ENCODE measurements around the gene DRD4.

The DRD4 gene

DNA sequence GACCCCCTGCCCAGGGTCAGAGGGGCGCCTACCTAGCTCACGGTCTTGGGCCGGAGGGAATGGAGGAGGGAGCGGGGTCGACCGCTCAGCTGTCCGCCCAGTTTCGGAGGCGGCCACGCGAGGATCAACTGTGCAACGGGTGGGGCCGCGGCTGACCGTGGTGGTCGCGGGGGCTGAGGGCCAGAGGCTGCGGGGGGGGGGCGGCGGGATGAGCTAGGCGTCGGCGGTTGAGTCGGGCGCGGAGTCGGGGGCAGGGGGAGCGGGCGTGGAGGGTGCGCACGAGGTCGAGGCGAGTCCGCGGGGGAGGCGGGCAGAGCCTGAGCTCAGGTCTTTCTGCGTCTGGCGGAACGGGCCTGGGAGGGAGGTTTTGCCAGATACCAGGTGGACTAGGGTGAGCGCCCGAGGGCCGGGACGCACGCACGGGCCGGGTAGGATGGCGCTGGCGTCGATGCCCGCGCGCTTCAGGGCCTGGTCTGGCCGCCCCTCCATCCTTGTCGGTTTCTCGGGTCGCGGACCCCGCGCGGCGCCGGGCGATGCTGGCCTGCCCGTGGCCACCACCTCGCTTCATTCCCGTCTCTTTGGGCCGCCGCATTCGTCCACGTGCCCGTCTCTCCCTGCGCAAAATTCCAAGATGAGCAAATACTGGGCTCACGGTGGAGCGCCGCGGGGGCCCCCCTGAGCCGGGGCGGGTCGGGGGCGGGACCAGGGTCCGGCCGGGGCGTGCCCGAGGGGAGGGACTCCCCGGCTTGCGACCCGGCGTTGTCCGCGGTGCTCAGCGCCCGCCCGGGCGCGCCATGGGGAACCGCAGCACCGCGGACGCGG, at the start of gene DRD4:
Gene DRD4 (plus strand): TSS at position 759 of the 822 bp plus-strand sequence. CDS start 36 bp downstream, at position 795.
- TF ChIP-seq GATA2 (IDR thresholded peaks at IDR 0.05; ENCODE audit: low read depth, low read length) (no peak), GATA3 (IDR thresholded peaks at IDR 0.05; ENCODE audit: low read depth, low read length) (no peak)

DNA sequence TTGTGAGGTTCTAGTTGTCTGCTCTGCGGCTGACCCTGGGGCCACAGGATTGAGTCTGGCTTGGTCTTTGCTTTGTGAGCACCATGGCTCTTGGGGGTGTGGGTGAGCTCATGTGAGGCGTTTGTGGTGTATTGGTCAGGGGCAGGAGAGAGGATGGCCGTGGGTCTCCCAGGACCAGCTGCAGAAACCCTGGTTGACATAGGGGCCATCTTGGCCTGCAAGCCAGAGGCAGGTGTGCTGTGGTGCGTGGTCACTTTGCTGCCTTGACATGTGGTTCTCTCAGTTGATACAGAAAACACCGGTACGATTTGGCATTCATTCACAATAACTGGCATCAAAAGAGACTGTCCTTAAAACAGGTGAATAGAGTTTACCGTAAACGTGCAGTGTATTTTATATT, 49.5 kb upstream of the DRD4 start:
- TF ChIP-seq GATA3 (IDR thresholded peaks at IDR 0.05; ENCODE audit: low read depth, low read length) (no peak), GATA2 (IDR thresholded peaks at IDR 0.05; ENCODE audit: low read depth, low read length) (no peak)

DNA sequence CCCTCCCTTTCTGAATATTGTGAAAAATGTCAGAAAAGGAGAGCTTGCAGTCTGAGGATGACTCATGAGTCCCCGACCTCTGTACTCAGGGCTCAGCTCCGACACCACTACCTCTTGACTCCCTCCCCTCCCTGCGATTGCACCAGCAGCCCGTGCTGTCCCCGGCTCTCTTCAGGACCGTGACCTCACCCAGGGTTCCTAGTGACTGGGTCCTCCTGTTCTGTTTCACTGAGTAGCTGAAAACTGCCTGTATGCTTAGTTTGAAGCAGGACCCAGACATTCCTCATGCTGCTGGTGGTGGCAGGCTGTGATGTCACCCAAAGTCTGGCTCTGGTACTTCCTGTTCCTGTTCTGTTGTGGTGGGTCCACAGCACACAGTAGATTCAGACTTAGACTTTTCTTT, 49.1 kb upstream of the DRD4 start:
- no peak for TF ChIP-seq GATA3 (IDR thresholded peaks at IDR 0.05; ENCODE audit: low read depth, low read length)

DNA sequence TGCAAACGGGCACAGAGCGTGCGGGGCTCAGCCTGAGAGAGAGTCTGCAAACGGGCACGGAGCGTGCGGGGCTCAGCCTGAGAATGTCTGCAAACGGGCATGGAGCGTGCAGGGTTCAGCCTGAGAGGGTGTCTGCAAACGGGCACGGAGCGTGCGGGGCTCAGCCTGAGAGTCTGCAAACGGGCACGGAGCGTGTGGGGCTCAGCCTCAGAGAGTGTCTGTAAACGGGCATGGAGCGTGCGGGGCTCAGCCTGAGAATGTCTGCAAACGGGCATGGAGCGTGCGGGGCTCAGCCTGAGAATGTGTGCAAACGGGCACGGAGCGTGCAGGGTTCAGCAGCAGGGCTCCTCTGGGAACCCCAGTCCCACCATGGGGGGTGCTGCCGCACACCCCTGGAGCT, 47.3 kb upstream of the DRD4 start:
- TF ChIP-seq GATA3 (IDR thresholded peaks at IDR 0.05; ENCODE audit: low read depth, low read length): no peak
- TF ChIP-seq GATA2 (IDR thresholded peaks at IDR 0.05; ENCODE audit: low read depth, low read length): no peak

DNA sequence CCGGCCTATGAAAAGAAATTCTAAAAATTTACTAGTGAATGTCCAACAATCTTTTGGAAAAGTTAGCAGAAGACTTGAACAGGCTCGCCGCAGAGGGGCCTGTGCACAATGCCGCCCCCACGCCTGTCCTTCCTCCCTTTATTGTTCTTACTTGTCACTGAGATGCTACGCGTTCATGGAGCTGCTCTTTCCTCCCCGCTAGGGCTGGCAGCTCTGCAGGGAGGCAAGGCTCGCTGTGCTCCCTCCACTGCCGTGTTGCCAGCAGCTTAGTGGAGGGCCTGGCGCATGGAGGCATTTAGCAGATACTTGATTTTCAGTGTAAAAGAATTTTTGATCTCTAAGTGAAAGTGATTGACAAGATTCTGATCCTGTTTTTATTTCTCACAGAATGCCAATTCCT, 46.1 kb upstream of the DRD4 start:
- no peak for TF ChIP-seq GATA3 (IDR thresholded peaks at IDR 0.05; ENCODE audit: low read depth, low read length)
- TF ChIP-seq GATA2 (IDR thresholded peaks at IDR 0.05; ENCODE audit: low read depth, low read length): no peak

DNA sequence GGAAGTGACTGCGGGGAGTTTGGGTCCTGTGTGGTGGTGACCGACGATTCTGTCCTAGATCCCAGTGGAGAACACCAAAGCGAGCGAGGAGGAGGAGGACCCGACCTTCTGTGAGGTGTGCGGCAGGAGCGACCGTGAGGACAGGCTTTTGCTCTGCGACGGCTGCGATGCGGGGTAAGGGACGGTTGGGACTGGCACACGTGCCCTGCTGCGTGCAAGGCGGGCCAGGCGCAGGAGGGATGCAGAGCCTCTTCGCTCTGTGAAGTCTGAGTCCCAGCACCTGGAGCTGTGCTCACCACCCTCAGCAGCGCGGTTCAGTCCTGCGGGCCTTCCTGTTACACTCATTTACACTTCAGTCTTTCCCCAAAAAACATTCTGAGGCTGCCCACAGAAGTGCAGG, 44.6 kb upstream of the DRD4 start:
- no peak for TF ChIP-seq GATA3 (IDR thresholded peaks at IDR 0.05; ENCODE audit: low read depth, low read length)
- TF ChIP-seq GATA2 (IDR thresholded peaks at IDR 0.05; ENCODE audit: low read depth, low read length): no peak

DNA sequence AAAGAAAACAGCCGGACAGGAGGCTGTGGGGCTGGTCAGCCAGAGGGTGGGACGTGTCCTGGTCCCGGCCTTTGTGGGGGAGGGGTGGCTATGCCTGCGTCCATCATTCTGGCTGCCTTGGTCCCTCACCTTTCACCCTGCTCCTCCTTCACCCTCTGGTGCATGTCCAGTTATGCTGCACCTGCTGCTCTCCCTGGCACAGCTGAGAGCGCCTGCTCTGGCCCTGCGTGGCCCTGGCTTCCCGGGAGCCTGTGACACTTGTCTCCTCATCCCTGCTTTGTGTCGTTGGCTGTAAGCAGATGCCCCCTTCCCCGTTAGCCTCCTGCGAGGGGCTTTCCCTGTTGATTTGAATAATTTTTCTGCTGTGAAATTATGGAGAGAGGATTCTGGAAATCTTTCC, 44.2 kb upstream of the DRD4 start:
- TF ChIP-seq GATA2 (IDR thresholded peaks at IDR 0.05; ENCODE audit: low read depth, low read length) (no peak), GATA3 (IDR thresholded peaks at IDR 0.05; ENCODE audit: low read depth, low read length) (no peak)

DNA sequence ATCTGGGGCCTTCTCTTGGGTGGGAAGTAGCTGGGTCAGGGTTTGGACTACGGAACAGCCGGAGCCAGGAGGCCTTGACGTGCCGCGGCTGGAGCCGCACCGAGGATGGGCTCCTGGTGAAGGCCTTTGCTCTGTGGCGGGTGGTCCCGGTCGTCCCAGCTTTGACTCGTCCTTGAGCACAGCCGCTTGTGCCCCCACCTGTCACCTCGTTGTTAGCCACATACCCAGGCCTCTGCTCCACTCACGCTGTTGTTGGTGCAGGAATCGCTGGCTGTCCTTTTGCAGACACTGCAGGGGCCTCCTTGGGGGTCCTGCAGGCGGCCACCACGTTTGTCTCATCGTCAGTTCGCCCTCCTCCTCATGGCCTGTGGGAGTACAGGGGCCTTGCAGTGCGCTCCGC, 43.7 kb upstream of the DRD4 start:
- no peak for TF ChIP-seq GATA3 (IDR thresholded peaks at IDR 0.05; ENCODE audit: low read depth, low read length)

DNA sequence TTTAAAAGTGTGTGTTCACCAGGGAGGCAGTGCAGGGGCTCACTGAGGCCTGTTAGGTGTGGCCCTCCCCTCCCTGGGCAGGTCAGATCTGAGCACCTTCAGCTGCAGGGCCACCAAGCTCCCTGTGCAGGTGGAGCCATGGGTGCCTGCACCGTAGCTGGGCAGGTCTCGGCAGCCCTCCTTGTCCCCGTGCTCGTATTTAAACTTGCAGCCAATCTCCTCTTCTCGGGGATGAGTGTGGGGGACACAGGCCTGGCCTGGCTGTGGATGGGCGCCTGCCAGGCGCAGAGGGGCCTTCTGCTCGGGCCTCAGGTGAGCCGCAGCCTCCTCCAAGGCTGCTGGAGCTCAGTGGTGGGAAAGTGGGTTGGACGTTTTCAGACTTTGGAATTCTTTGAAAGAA, 41.7 kb upstream of the DRD4 start:
- TF ChIP-seq GATA3 (IDR thresholded peaks at IDR 0.05; ENCODE audit: low read depth, low read length): no peak
- TF ChIP-seq GATA2 (IDR thresholded peaks at IDR 0.05; ENCODE audit: low read depth, low read length): no peak

DNA sequence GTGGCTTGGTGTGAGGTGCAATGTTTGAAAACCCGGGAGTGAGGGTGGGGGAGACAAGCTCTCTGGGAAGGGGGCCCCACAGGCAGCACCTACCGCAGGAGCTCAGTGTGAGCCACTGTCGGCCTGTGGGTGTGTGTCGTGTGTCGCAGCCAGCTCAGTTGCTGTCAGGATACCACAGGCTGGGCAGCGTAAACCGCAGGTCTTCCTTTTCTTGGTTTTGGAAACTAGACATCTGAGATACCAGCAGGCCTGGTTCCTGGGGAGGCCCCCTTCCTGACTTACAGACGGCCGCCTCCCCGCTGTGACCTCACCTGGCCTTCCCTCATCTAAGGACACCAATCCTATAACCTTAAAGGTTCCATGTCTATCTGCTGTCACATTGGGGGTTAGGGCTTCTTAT, 40.7 kb upstream of the DRD4 start:
- TF ChIP-seq GATA3 (IDR thresholded peaks at IDR 0.05; ENCODE audit: low read depth, low read length) (no peak), GATA2 (IDR thresholded peaks at IDR 0.05; ENCODE audit: low read depth, low read length) (no peak)

DNA sequence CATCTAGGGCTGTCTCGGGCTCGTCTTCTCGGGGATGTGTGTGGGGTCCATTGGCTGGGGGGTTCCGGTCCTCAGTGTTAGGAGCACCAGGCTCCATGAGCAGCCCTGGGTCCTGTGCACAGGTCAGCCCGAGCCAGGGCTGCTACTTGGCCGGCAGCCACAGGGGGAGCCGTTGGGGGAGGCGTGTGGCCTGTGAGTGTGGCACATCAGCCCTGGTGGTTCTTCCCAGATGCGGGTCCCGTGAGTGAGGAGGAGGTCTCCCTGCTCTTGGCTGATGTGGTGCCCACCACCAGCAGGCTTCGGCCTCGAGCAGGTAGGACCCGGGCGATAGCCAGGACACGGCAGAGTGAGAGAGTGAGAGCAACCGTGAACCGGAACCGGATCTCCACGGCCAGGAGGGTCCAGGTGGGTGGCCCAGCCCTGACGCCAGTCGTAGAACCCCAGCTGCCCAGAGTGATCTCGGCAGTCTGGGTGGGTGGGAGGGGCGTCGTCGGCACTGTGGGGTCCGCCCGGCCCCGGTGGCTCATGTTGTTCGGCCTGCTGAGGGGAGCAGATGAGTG, 39.8 kb upstream of the DRD4 start:
- no peak for TF ChIP-seq GATA3 (IDR thresholded peaks at IDR 0.05; ENCODE audit: low read depth, low read length)
- TF ChIP-seq GATA2 (IDR thresholded peaks at IDR 0.05; ENCODE audit: low read depth, low read length): no peak

DNA sequence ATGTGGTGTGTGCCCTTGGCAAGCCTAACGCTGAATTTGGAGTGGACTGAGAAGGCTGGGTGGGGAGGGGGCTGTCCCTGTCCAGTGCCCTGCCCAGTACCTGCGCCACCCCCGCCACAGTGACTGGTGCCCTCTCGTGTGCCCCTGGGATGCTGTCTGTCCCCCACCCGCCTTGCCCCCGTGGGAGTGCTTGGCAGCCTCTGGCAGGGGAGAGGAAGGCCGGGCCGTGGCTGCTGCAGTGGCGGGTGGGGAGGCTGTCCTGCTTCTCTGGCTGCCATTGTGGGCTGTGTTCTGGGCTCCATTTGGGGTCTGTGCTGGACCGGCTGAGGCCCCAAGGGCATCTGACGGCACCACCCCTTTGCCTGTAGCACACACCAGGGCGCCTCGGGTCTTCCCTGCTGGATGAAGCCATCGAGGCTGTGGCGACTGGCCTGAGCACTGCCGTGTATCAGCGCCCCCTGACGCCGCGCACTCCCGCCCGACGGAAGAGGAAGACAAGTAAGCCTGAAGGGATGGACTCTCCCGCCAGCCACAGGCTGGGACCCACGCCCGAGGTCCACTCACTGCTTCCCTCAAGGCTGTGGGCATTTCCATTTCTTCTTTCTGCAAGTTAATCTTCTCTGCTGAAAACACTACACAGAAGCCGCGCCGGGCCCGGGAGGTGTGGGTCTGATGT, 38.9 kb upstream of the DRD4 start:
- TF ChIP-seq GATA3 (IDR thresholded peaks at IDR 0.05; ENCODE audit: low read depth, low read length) (no peak), GATA2 (IDR thresholded peaks at IDR 0.05; ENCODE audit: low read depth, low read length) (no peak)

DNA sequence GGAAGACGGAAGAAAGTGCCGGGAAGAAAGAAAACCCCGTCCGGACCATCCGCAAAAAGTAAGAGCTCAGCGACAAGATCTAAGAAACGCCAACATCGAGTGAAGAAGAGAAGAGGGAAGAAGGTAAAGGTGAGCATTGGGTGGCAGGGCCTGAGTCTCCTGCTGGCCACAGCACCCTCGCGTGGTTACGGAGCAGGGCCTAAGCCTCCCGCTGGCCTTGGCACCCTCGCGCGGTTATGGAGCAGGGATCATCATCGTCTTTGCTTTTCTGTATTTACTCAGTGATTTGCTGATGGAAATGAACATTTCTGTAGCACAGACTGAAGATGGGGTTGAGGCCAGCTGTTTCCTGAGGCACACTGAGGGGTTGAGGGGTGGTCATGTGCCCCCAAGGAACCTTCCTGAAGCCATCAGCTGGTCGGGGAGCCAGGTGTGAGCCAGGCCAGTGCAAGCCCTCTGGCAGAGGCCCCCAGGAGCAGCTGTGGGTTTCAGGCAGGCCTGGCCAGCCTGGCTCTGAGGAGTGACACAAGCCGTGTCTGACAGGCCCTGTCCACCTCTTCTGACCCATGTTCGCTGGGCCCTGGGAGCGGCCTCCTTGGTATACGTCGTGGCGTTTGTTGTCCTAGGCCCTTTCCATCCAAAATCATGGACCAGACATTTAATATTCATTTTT, 35.4 kb upstream of the DRD4 start:
- TF ChIP-seq GATA2 (IDR thresholded peaks at IDR 0.05; ENCODE audit: low read depth, low read length) (no peak), GATA3 (IDR thresholded peaks at IDR 0.05; ENCODE audit: low read depth, low read length) (no peak)

DNA sequence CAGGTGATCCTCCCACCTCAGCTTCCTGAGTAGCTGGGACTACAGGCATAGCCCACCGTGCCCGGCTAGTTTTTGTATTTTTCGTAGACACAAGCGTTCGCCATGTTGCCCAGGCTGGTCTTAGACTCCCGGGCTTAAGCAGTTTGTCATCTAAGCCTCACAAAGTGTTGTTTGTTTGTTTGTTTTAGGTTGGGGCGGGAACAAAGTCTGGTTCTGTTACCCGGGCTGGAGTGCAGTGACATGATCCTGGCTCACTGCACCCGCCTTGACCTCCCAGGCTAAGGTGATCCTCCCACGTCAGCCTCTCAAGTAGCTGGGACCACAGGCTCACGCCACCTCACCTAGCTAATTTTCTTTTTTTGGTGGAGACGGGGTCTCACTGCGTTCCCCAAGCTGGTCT, 33.9 kb upstream of the DRD4 start:
- TF ChIP-seq GATA2 (IDR thresholded peaks at IDR 0.05; ENCODE audit: low read depth, low read length) (no peak), GATA3 (IDR thresholded peaks at IDR 0.05; ENCODE audit: low read depth, low read length) (no peak)
